Endometrial microvascular endothelial cells (primary cell): ENCODE results near the gene C1RL. TPM values are rescaled to one million over a fixed set of nuclear protein-coding genes. Genes with fewer than 3 reads are reported as not detected.

ENCODE experiments used
- in situ Hi-C: cut with HindIII; loops from 2 replicates; pipeline ENCODE4 v1.10.0; 2017; ENCODE audit warnings: low sequenced_read_pairs, low pct_unique_long_range_greater_than_20kb; ENCODE audit errors: inconsistent ontology term
- total RNA-seq: library from RNA; depleted of rRNA; stranded (reverse); fragments of >200 nt; gene quantifications from one replicate; pipeline ENCODE4 v1.2.3, GENCODE V29; 2015; ENCODE audit errors: inconsistent ontology term

C1RL gene, protein sequence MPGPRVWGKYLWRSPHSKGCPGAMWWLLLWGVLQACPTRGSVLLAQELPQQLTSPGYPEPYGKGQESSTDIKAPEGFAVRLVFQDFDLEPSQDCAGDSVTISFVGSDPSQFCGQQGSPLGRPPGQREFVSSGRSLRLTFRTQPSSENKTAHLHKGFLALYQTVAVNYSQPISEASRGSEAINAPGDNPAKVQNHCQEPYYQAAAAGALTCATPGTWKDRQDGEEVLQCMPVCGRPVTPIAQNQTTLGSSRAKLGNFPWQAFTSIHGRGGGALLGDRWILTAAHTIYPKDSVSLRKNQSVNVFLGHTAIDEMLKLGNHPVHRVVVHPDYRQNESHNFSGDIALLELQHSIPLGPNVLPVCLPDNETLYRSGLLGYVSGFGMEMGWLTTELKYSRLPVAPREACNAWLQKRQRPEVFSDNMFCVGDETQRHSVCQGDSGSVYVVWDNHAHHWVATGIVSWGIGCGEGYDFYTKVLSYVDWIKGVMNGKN
- total RNA-seq = 22.3 TPM

- in situ Hi-C loops = loop anchor here (25.0 kb wide), 1 partner anchor 97 kb away; the partner anchor contains the start of gene LPCAT3
Measured at GRCh38 chr12:7108796-7109571, at the start of gene C1RL. C1RL (minus strand) TSS chr12:7109214; CDS start chr12:7109180, 34 bp downstream.

GRCh38 chr12:7157391-7157790 lies 48.4 kb upstream of the C1RL start:
- in situ Hi-C loops = no loop called here

DNA sequence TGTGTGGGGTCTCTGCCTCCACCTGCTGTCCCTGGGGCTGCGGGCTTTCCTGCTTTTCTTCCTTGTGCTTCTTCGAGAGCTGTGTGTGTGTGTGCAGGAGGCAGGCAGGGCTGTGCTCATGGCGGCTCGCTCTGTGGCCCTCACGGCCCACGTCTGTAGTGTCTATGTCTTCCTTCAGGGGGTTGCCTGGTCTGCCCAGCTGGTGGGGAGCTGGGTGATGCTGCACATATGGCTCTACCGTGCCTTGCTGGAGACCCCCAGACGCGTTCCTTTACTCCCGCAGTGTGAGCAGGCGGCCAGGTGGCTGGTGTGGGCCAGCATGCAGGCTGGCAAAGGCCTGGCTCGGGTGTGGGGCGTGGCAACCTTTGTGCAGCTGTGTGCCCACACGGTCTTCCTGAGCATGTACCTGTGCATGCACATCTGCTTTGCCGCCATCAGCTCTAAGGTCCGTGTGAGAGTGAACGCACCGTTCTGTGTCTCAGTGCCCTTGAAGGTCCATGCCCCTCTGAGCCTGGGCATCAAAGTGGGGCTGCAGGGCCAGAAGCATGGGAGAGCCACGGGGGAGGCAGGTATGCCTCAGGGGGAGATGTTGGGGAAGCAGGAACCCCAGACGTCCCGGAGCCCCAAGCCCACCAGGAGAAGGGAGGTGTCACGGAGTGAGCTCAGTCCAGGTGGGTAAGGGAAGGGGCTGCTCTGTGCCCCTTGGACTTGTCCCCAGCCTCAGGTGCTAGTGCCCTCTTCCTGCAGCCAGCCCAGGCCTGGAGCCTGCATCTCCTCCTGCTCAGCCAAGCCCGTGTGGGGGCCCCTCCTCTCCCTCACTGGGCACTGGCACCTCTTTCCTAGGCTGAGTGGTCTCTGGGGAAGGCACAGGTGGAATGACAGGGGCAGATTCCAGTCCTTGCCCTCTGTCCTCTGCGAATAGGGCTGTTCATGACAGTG lies 47.5 kb upstream of the C1RL start:
- in situ Hi-C loops = no loop called here

DNA sequence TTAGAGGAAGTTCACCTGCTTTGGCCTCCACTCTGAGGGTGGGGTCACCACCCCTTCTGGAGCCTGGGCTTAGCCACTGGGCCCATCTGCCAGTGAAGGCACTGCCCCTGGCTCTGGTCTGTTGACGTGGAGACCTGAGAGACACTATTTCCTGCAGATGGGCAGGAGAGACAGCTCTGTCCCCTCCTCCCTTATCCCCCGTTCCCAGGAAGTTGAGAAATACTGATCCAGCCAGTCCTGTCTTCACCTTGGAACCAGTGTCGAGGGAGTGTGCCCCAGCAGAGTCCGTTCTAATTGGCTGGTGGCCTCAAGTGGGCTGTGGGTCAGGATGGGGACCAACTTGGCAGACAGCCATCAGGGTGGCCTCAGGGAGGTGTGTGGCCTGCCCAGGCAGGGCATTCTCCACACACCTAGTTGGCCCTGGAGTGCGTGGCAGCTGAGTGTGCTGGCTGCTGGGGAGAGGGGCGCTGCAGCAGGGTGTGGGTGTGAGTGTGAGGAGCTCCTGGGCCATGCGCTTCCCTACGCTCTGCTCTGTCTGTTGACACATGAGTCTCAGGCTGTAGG lies 46.5 kb upstream of the C1RL start:
- in situ Hi-C loops = no loop called here

- in situ Hi-C loops = no loop called here
Measured at GRCh38 chr12:7154901-7155470, 46.0 kb upstream of the C1RL start.

DNA sequence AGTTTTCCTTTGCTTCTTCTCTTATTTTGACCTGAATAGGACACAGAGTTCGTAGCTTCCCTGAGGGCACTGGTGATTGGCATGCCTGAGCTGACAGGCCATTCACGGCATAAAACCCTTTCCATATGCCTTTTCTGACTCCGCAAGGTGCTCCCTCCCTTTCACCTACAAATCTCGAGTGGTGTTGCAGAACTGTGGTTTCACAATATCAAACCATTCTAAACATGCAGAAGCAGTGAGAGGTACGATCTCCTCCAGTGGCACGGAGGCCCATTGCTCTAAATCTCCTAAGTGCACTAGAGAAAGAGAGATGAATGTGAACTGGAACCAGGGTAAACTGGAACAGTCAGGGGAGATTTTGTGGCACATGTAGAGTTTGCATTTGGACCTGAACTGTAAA lies 45.0 kb upstream of the C1RL start:
- in situ Hi-C loops = no loop called here

GRCh38 chr12:7152818-7153217 lies 43.8 kb upstream of the C1RL start:
- in situ Hi-C loops = no loop called here

DNA sequence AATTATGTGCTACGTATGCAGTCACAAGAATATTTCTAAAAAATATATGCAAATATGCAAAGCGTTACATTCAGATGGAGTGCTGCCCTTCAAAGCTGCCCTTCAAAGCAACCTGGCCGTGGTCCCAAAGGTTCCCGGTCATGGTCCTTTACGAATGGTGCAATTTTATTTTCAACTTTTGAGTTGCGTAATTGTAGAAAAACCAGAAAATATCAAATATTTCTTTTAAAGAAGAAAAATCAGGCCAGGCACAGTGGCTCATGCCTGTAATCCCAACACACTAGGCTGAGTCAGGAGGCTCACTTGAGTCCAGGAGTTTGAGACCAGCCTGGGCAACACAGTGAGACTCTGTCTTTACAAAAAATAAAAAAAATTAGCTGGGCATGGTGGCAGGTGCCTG lies 42.5 kb upstream of the C1RL start:
- in situ Hi-C loops = no loop called here

DNA sequence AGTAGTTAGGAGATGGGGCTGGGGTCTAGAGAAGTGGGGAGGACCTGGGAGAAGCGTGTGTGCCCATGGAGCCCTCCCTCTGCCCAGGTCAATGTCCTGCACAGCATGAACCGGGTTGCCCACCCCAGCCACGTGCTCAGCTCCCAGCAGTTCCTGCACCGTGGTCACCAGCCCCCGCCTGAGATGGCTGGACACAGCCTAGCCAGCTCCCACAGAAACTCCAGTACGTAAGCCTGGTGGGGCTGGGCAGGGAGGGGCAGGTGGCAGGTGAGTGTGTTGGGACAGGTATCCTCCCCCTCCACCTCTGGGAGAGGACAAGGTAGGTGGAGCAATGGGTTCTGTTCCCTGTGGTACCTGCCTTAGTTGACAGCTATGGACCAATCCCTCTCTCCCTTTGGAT lies 41.8 kb upstream of the C1RL start:
- in situ Hi-C loops = no loop called here

DNA sequence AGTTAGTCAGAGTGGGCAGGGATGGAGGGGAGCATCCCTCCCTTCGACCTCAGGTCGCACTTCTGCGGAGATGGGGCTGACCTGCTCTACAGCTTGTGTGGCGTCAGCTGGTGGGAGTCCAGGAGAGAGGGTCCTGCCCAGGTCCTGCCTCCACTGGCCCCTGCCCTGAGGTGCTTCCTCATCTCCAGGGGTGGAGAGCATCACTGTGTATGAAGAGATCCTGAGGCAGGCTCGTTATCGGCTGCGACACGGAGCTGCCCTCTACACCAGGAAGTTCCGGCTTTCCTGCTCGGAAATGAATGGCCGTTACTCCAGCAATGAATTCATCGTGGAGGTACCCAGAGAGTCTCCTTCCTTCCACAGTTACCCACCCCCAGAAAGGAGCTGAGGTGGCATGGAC lies 41.3 kb upstream of the C1RL start:
- in situ Hi-C loops = no loop called here

DNA sequence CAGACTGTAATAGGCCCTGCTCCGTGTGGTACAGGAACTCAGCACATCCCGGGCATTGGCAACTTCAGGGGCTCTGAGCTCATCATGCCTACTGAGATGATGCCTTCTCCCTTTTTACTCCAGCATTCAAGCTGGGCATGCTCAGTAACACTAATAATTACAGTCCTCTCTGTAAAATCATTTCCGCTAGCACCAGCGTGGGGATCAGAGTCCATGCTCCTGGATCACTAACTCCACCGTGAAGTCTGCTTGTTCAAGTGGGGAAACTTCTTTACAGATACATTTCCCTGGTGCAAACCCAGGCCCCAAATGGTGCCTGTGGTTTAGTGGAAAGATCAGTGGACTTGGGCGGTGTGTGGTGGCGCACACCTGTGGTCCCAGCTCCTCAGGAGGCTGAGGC lies 37.9 kb upstream of the C1RL start:
- in situ Hi-C loops = no loop called here

DNA sequence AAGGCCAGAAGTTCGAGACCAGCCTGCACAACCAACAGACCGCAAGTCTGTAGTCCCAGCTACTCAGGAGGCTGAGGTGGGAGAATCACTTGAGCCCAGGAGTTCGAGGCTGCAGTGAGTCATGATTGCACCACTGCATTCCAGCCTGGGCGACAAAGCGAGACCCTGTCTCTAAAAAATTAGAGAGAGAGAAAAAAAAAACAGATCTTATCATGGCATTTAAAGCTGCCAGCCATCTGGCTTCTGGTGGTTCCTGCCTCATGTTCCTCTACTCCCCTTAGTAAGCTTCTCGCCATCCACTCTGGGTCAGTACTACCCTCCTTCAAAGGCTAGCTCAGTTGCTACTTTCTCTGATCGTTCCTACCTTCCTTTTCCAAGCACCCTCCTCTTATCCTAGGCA lies 37.2 kb upstream of the C1RL start:
- in situ Hi-C loops = no loop called here

DNA sequence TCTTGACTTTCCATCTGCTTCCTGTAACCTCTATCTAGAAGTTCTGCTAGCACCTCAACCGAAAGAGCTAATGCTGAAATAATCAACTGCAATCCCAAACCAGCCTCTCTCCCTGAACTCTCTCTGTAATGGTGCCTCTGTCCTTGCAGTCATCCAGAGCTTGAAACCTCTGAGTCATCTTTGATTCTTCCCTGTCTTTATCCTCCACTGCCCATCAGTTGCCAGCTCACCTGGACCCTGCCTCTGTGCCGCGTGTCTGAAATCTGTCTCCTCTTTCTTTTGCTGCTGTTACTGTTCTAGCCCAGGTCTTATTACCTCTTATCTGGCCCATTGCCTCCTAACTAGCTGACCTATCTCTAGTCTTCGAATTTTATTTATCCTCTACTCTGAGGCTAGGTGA lies 36.7 kb upstream of the C1RL start:
- in situ Hi-C loops = no loop called here

- in situ Hi-C loops = no loop called here
Measured at GRCh38 chr12:7144414-7145120, 35.6 kb upstream of the C1RL start.

DNA sequence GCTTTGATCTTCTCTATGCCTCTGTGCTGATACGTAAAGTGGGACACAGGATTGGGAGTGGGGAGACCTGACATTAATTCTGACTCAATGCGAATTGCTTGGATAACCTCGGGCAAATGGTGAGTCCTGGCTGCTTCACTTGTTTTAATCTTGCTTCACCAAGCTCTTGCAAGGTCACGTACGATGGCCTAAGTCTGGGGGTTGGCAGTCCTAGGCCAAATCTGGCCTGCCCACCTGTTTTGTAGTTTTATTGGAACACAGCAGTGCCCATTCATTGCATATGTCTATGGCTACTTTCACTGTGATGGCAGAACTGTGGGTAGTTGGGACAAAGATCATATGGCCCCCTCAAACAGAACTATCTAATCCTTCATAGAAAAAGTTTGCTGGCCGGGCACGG lies 34.5 kb upstream of the C1RL start:
- in situ Hi-C loops = no loop called here

DNA sequence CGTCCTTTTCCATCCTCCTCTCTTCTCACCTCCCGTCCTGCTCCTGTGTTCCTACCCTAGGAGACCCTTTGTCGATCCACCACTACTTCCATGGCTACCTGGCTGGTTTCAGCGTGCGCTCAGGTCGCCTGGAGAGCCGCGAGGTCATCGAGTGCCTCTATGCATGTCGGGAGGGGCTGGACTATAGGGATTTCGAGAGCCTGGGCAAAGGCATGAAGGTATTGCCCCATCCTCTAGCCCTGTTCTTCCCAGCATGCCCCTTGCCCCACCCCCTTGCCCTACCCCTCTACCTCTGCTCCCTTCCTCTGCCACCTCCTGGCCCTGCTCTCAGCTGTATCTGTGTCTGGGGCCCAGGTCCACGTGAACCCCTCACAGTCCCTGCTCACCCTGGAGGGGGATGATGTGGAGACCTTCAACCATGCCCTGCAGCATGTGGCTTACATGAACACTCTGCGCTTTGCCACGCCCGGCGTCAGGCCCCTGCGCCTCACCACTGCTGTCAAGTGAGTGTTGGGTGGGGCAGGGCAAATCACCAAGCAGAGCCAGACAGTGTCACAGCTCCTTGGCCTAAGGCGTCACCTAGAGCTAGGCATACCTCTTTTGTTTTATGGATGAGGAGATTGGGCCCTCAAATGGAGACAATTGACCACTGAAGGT lies 33.9 kb upstream of the C1RL start:
- in situ Hi-C loops = no loop called here

GRCh38 chr12:7142056-7142644 lies 33.1 kb upstream of the C1RL start:
- in situ Hi-C loops = no loop called here
